Hematopoietic multipotent progenitor cell treated with erythropoietin and hydrocortisone succinate and interleukin-3 and kit ligand, for 17 days (in vitro differentiated cells): ENCODE data around the gene MUCL3.
A peak's percentile ranks its signal among the peaks of the same experiment; 100 is the strongest.
"Not testable (repeated sequence)": the region's sequence is repeated elsewhere in the genome, so short reads cannot be mapped to it uniquely, and the experiment has no call there.

Experiments used
- DNase-seq: peaks from one replicate; pipeline ENCODE4 v3.0.0-alpha.2; 2015; ENCODE audit warnings: low spot score

The MUCL3 gene

GRCh38 chr6:30940361-30940986 is at the start of gene MUCL3:
Gene MUCL3, plus strand, starts transcription at chr6:30940973. Its CDS starts 27 bp downstream, at chr6:30941000.
- no peak for DNase-seq

DNA sequence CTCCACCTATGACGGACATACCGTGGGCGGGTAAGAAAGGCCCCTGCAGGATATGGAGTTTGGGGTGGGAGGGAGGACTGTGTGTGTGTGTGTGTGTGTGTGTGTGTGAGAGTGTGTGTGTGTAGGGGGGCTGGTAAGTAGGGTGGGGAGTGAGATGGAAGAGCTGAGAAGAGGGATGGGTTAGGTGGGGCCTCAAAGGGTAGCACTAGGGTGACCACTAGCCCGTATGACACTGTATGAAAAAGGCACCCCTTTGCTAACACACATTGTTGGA is 49.4 kb upstream of the MUCL3 start:
- DNase-seq: no peak

DNA sequence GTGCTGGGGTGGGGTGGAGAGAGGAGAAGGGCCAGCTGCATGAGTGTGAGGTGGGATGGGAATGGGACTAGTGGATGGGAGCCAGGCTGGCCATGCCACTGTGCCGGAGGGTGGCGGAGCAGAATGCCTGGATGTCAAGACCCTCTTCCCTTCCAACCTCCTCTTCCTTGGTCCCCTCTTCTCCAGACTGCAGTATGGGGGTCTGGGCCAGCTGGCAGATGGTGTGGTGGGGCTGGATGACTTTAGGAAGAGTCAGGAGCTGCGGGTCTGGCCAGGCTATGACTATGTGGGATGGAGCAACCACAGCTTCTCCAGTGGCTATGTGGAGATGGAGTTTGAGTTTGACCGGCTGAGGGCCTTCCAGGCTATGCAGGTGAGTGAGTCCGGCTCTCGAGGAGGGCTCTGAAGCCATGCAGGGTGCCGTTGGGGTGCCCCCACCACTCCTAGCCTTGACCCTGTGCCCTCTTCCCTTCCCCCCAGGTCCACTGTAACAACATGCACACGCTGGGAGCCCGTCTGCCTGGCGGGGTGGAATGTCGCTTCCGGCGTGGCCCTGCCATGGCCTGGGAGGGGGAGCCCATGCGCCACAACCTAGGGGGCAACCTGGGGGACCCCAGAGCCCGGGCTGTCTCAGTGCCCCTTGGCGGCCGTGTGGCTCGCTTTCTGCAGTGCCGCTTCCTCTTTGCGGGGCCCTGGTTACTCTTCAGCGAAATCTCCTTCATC is 48.8 kb upstream of the MUCL3 start:
- no peak for DNase-seq

DNA sequence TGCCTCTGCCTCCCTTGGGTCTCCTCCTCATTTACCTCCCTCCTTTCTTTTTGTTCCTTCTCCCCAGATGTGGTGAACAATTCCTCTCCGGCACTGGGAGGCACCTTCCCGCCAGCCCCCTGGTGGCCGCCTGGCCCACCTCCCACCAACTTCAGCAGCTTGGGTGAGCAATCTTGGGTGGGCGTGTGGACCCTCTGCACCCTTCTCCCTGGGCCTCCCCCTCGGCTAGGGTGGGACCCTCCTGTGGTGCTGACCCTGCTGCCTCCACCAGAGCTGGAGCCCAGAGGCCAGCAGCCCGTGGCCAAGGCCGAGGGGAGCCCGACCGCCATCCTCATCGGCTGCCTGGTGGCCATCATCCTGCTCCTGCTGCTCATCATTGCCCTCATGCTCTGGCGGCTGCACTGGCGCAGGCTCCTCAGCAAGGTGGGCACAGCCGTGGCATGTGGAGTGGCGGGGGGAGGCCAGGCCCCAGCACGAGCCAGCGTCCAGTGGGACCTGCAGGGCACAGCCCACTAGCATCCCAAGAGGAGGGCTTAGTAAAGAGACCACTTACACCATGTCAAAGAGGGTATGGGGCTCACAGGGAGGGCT is 47.7 kb upstream of the MUCL3 start:
- no peak for DNase-seq

DNA sequence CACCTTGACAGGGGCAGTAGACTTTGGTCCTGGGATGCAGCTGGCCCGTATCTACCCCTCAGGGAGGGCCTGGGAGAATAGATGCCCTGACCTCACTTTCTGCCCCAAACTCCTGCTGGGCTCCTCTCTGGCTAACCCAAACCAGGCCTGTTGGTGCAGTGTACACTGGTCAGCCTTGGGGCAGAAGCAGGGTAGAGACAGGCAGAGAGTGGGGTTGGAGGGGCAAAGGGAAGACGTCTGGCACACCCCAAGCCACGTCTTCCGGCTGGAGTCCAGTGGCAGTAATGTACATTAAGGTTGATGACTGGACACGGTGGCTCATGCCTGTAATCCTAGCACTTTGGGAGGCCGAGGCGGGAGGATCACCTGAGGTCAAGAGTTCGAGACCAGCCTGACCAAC is 47.1 kb upstream of the MUCL3 start:
- DNase-seq: no peak

- no peak for DNase-seq
Observed at GRCh38 chr6:30894381-30894780, 46.4 kb upstream of the MUCL3 start.

DNA sequence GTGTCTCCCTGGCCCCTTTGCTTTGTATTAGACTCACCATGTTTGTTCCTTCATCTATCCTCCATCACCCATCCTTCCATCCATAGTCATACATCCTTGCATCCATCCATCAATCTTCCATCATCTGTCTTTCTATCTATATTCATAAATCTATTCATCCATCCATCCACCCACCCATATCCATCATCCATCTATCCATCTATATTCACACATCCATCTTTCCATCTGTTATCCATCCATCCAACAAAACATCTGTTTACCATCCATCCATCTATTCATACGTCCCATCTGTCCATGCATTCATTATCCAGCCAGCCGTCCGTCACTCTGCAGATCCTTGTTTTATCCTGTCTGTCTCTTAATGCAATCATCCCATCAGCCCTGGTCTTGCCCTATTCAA is 45.8 kb upstream of the MUCL3 start:
- no peak for DNase-seq

- no peak for DNase-seq
Observed at GRCh38 chr6:30895343-30895742, 45.4 kb upstream of the MUCL3 start.

GRCh38 chr6:30896541-30896940 is 44.2 kb upstream of the MUCL3 start:
- DNase-seq: no peak

- no peak for DNase-seq
Observed at GRCh38 chr6:30897882-30898281, 42.9 kb upstream of the MUCL3 start.

GRCh38 chr6:30898750-30899360 is 41.9 kb upstream of the MUCL3 start:
- DNase-seq: no peak

DNA sequence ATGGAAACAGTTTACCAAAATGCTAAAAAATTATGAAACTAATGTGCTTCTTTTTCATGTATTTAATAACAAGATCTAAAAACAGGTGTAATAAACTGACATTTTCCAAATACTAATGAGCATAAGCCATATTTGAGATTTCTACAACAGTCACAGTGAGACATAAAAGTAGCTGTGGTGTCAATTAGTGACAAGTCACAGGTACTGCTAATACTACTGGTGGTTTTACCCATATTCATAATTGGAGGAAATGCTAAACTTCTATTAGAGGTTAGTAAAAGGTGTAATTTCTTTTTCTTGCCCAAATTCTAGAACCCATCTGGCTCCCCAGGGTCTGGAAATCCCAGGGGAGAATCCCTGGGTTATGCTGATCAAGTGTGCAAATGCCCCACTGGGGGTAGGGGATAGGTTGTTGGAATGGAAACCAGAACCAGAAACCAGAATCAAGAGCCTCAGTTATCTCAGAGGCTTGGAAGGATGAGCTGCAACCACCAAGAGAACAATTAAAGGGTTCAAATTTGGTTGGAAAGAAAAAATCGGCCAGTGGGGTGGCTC is 39.8 kb upstream of the MUCL3 start:
- DNase-seq: no peak

DNA sequence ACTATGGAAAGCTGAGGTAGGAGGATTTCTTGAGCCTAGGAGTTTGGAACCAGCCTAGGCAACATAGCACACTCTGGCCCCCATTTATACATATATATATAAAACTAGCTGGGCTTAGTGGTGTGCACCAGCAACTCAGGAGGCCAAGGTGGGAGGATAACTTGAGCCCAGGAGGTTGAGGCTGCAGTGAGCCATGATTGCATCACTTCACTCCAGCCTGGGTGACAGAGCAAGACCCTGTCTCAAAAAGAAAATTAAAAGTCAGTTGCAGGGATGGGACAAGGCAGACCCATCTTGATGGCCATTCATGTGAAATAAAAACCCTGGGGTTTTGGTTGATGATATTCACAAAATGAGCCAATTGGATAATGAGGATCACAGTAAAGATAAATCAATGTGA is 39.3 kb upstream of the MUCL3 start:
- DNase-seq: no peak

DNA sequence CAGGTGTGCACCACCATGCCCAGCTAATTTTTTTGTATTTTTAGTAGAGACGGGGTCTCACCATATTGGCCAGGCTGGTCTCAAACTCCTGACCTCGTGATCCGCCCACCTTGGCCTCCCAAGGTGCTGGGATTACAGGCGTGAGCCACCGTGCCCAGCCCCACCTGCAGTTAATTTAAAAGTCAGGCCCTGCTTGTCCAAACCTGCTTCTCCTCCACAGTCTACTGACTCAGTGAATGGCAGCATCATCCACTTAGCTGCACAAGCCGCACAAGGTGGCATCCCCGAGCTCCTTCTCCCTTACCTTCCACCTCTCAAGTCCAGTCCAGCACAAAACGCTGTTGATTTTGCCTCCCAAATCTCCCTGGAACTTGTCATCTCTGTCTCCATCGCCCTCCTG is 38.6 kb upstream of the MUCL3 start:
- DNase-seq: not testable (repeated sequence)

- DNase-seq: no peak
Observed at GRCh38 chr6:30902709-30903108, 38.1 kb upstream of the MUCL3 start.

GRCh38 chr6:30903236-30903635 is 37.5 kb upstream of the MUCL3 start:
- no peak for DNase-seq

- DNase-seq: not testable (repeated sequence)
Observed at GRCh38 chr6:30907290-30907757, 33.4 kb upstream of the MUCL3 start.

- peak; percentile 94 for DNase-seq
Observed at GRCh38 chr6:30907758-30908591, 32.8 kb upstream of the MUCL3 start, which contains the start of gene GTF2H4. Gene GTF2H4, plus strand, starts transcription at chr6:30908207.

DNA sequence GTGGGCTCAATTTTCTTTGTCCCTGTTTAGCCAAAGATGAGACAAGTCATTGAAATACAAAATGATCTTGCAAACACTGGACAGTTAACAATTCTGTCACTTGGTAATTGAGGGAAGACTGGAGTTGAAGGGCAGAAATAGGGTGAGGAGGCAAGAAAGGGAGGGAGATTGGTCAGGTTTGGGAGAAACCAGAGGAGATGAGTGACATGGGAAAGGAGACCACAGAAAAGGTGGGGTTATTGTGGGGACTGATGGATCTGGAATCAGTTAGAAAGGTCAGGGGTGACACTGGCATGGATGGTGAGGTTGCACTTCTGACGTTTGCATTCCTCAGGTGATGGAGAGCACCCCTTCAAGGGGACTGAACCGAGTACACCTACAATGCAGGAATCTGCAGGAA is 32.1 kb upstream of the MUCL3 start:
- no peak for DNase-seq

DNA sequence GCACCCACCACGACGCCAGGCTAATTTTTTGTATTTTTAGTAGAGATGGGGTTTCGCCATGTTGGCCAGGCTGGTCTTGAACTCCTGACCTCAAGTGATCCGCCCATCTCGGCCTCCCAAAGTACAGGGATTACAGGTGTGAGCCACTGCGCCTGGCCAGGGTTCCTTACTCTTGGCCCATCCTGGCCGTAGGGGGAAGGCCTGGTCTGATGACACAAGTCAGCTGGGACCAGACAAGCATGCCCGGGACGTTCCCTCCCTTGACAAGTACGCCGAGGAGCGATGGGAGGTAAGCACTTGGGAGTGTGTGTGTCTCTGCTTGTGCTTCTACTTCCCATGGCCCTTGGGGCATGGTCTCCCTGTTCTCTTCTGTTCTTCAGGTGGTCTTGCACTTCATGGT is 30.3 kb upstream of the MUCL3 start:
- DNase-seq: not testable (repeated sequence)

GRCh38 chr6:30912746-30913520 is 27.8 kb upstream of the MUCL3 start:
- DNase-seq: no peak
